Right lobe of liver (tissue), 4 donors: Measurements from ENCODE around the gene AMBRA1.

Experiments used
- CTCF ChIP-seq, 4 donors: fragments of 200-600 bp in 3 of 4; fragments of 450-650 bp in 1 of 4; IDR thresholded peaks; one replicate each; pipeline versions ENCODE4 v1.5.1 to v1.8.0; 2016 to 2022; ENCODE audit warnings: antibody characterized with exemption in 4 of 4, mild to moderate bottlenecking in 2 of 4
- POLR2A ChIP-seq: fragments of 450-650 bp; IDR thresholded peaks from one replicate; pipeline ENCODE4 v1.6.1; 2017; ENCODE audit warnings: antibody characterized with exemption, mild to moderate bottlenecking
- donor health status: DM: no; HTN: no; CAD: no.
- donor health status: DM: no; HTN: no; CAD: no.
- donor health status: DM: no; HTN: yes; CAD: no.

- TF ChIP-seq CTCF (IDR thresholded peaks at IDR 0.05) (no peak), POLR2A (no peak)
Observed at GRCh38 chr11:46521961-46522681, 71.7 kb downstream of the AMBRA1 start.
